CD4-positive, alpha-beta T cell treated with Interleukin-12 subunit alpha and Interleukin-12 subunit beta, for 1 hour (primary cell): Measurements from ENCODE around the gene CHMP1A.
A peak's percentile ranks its signal among the peaks of the same experiment; 100 is the strongest.

ENCODE experiments used
- DNase-seq: peaks from one replicate; pipeline ENCODE4 v3.0.0-alpha.2; 2020

Gene CHMP1A

DNA sequence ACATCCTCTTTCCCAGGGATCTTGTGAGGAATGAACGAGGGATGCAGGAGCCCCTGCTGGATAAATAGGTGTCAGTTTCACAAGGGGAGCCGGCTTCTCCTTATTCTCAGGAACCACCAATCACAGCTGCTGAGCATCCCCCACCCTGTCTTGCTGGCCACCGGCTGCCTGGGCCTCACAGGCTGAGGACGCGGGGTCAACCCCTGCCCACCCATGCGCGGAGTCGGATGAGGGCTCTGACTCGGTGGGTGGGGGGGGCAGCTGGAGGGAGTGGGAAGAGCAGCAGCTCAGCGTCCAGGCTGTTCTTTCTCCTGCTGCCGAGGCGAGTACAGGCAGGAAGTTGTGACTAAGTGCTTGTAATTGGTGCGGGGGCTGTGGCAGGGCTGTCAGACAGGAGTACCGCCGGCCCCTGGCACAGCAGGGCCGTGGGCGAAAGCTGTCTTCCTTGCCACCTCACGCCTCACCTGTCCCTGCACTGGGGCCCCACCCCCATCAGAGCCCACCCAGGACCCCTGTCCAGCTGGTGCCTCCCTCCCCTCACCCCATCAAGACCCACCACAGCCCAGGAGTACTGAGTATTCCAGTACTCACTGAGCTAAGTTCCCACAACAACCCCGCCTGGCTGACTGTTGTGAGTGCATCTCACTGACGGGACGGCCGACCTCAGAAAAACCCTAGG lies 55.1 kb downstream of the CHMP1A start:
- DNase-seq = peak; percentile 46

DNA sequence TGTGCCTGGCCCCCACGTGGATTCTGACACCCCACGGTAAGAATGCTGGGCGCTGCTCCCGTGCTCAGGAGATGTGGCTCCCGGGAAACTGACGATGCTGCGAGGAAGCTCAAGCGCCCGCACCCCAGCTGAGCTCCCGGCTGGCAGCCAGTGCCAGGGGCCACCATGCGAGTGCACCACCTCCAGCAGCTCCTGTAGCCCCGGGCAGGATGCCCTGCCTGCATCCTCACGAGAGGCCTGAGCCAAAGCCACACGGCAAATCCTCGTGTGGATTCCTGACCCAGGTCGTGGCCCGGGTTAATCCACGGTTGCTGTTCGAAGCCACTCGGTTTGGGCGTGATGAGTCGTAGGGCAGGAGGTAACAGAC lies 55.6 kb downstream of the CHMP1A start:
- DNase-seq = no peak

DNA sequence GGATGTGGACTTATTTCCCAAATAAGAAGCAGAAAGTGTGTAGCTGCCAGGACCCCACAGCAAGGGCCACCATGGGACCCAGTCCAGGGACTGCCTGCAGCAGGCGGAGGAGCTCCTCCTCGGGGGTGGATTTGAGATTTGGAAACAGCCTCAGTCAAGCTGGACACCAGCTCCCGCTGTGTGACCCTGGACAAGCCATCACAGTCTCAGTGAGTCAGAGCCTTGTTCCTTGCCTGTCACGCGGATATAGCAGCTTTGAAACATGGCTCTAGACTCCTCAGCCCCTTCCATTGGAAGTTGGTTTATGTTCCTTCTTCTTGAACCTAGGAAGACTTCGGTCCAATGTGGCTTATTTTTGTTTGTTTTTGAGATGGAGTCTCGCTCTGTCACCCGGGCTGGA lies 56.6 kb downstream of the CHMP1A start:
- no peak for DNase-seq

DNA sequence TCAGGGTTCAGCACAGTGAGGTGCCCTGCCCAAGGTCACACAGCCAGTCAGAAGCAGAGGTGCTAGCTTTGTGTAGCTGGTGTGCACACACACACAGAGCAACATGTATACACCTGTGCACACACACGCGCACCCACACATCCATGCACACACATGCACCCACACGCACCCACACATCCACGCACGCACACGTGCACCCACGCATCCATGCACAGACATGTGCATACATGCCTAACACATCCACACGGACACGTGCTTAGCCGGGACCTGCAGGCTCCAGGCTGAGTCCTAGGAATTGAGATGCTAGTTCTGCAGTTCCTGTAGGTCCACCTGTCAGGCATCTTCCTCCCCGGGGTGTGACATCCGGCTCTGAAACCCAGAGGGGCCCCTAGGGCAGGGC lies 57.1 kb downstream of the CHMP1A start:
- DNase-seq = no peak

DNA sequence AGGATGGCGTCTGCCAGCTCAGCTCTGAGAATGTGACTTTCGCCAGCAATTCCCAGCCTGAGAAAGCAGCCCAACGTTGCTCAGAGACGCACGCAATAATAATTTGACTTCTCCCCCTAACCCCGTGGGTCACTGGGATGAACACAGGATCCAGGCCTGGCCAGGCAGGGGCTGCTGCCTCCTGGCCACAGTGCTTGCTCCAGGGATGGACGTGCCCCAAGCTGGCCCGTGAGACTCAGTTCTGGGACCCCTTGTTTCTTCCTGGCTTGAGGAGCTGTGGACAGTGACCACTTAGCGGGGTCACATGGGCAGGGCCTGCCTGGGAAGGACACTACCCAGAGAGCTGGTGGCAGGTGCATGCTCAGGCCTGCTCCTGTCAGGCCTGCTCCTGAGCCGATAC lies 57.6 kb downstream of the CHMP1A start:
- no peak for DNase-seq

DNA sequence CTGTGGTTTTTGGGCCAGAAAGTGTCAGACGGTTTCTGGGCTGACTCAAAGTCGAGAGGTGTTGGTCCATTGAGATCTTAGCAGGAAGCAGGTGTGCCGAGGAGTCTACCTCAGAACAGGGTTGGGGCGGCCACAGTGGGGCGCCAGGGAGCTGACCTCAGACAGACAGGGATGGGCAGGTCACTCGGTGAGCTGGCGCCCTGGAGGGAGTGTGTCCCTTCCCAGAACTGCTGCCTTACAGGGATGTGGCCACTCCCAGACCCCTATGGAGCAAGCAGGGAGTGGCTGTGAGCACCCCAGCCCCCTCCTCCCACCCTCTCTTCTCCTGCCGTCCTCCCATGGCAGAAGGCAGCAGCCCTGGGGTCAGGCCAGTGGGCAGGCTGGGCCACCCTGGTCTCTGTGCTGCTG lies 58.1 kb downstream of the CHMP1A start:
- DNase-seq = peak; percentile 20

DNA sequence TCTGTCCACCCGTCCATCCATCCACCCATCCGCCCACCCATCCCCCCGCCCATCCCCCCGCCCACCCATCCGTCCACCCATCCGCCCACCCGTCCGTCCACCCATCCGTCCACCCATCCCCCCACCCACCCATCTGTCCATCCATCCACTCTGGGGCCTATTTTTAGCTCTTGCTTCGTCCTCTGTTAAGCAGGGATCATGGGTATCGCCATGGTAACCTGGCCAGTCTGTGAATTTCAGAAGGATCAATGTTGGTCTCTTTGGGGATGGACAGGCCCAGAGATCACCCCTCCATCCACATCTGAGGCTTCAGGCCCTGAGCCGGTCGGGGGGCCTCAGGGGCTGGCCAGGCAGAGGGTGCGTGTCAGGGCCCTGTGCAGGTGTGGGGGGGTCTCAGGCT lies 59.3 kb downstream of the CHMP1A start:
- no peak for DNase-seq

DNA sequence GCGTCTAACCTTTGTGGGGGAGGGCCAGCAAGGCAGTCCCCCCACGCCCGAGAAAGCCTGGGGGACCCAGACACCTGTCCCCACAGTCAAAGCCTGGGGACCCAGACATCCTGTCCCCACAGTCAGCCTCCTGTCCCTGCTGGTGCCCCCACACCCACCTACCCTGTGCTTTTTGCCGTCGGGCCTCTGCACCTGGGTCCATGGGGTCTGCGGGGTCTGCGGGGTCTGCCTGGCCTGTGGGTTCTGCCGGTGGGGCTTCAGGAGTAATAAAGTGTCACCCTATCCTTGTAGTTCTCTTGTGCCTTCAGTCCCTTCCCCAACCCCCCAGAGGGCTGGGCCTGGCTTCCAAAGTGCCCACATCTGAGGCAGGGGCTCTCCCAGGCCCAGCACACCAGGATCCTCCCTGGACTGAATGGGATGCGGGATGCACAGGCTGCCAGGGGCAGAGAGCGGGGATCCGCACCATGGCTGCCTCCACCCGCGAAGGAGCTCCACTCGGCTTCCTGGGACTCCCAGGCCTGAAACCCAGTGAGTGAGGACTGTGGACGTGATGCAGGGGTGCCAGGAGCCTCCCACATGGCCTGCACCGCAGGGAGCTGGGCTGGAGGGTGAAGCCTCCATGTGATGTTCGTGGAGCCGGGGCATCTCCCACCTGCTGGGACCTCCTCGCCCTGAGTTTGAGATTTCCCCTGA lies 60.4 kb downstream of the CHMP1A start:
- no peak for DNase-seq

DNA sequence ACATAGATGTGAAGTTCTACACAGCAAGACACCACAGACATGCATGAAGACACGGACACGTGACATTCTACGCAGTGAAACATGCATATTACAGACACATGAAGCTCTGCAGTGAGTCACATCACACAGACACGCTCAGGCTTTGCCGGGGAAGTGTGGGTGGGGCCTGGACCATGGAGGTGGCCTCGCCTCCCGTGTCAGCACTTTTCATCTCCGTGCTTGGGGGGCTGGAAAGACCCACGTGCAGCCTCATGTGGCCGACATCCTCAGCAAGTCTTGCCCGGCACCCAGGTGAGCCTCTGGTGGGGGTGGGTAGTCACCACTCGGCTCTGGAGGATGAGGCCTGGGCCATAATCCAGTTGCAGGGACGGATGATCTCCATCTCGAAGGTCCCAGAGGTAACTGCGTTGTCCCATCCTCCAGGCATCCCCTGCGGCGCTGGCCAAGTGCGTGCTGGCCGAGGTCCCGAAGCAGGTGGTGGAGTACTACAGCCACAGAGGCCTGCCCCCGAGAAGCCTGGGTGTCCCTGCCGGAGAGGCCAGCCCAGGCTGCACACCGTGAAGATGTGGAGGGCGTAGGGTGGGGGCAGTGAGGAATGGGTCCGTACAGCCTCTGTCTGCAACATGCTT lies 61.3 kb downstream of the CHMP1A start:
- DNase-seq = no peak

DNA sequence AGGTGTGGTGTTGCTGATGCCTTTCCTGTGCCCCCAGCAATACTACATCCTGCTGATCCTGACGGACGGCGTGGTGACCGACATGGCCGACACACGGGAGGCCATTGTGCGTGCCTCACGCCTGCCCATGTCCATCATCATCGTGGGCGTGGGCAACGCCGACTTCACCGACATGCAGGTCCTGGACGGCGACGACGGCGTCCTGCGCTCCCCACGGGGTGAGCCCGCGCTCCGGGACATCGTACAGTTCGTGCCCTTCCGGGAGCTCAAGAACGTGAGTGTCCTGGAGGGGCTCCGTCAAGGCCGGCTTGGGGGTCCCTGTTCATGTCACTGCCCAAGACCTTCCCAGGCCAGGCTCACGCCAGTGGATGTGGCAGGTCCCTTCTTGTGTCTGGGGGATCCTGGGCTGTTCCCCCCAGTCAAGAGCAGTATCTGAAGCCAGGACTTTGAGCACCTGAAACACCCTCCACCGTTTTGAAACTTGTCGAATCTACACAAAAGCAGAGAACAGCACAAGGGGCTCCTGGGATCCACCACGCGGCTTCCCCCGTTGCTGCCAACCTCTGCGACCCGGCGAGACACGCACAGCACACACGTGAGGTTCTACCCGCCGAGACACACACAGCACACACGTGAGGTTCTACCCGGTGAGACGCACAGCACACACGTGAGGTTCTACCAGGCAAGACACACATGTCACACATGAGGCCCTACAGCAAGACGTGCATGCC lies 62.0 kb downstream of the CHMP1A start:
- no peak for DNase-seq
